GM19455 (cell line): ENCODE measurements around the gene C2orf76.

Experiments
- ATAC-seq: cut with Tn5 transposase; IDR thresholded peaks from one replicate; pipeline ENCODE4 v1.9.1; 2021; ENCODE audit not compliant: unreplicated experiment

Gene C2orf76

GRCh38 chr2:119266091-119266589 lies 100.5 kb downstream of the C2orf76 start:
- no peak for ATAC-seq

- ATAC-seq = no peak
Measured at GRCh38 chr2:119265693-119266066, 101.0 kb downstream of the C2orf76 start.

- ATAC-seq = peak; percentile 97
Measured at GRCh38 chr2:119264781-119265692, 101.6 kb downstream of the C2orf76 start.

GRCh38 chr2:119263656-119264055 lies 103.0 kb downstream of the C2orf76 start:
- no peak for ATAC-seq

GRCh38 chr2:119263025-119263424 lies 103.6 kb downstream of the C2orf76 start:
- ATAC-seq = no peak

- ATAC-seq = no peak
Measured at GRCh38 chr2:119261493-119262225, 105.0 kb downstream of the C2orf76 start.

GRCh38 chr2:119260646-119261492 lies 105.8 kb downstream of the C2orf76 start:
- ATAC-seq = no peak

GRCh38 chr2:119259296-119259860 lies 107.3 kb downstream of the C2orf76 start:
- no peak for ATAC-seq

- ATAC-seq = no peak
Measured at GRCh38 chr2:119257198-119257597, 109.4 kb downstream of the C2orf76 start.

- no peak for ATAC-seq
Measured at GRCh38 chr2:119256582-119256921, 110.1 kb downstream of the C2orf76 start.

- no peak for ATAC-seq
Measured at GRCh38 chr2:119255760-119256581, 110.7 kb downstream of the C2orf76 start.

GRCh38 chr2:119254601-119255080 lies 112.0 kb downstream of the C2orf76 start:
- no peak for ATAC-seq

- ATAC-seq = no peak
Measured at GRCh38 chr2:119253760-119254600, 112.7 kb downstream of the C2orf76 start.

- ATAC-seq = no peak
Measured at GRCh38 chr2:119253114-119253702, 113.4 kb downstream of the C2orf76 start.
